ENCODE measurements around the gene GFM2. TPM values are rescaled to one million over a fixed set of nuclear protein-coding genes. Genes with fewer than 3 reads are reported as not detected.
"Not testable (repeated sequence)": the region's sequence is repeated elsewhere in the genome, so short reads cannot be mapped to it uniquely, and the experiment has no call there.

GFM2 gene
- 26.9 and 30.8 TPM in 2 replicates for total RNA-seq

GRCh38 chr5:74766849-74767578, at the start of gene GFM2, which contains the start of gene NSA2:
GFM2 (minus strand) TSS chr5:74767117; CDS start chr5:74763742, 3,375 bp downstream.
NSA2 (plus strand) TSS chr5:74767249; CDS start chr5:74767361, 112 bp downstream.
- intact Hi-C loops (cut with micrococcal nuclease): loop anchor here (1.0 to 10.0 kb wide), 20 partner anchors 82 to 1635 kb away; partner anchors contain the start of genes ANKRA2, ANKRD31, BTF3 and CERT1

DNA sequence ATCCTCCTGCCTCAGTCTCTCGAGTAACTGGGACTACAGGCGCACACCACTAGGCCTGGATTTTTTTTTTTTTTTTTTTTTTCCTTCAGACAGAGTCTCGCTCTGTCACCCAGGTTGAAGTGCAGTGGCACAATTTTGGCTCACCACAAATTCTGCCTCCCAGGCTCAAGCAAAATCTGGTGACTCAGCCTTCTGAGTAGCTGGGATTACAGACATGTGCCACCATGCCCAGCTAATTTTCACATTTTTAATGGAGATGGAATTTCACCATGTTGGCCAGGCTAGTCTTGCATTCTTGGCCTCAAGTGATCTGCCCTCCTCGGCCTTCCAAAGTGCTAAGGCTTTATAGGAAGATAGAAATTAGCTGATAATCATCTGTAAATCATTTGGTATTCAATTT, 44.0 kb upstream of the GFM2 start:
- intact Hi-C loops (cut with micrococcal nuclease): no loop called here

GRCh38 chr5:74801941-74802340, 35.0 kb upstream of the GFM2 start:
- intact Hi-C loops (cut with micrococcal nuclease): no loop called here

GRCh38 chr5:74801197-74801596, 34.3 kb upstream of the GFM2 start:
- intact Hi-C loops (cut with micrococcal nuclease): no loop called here

DNA sequence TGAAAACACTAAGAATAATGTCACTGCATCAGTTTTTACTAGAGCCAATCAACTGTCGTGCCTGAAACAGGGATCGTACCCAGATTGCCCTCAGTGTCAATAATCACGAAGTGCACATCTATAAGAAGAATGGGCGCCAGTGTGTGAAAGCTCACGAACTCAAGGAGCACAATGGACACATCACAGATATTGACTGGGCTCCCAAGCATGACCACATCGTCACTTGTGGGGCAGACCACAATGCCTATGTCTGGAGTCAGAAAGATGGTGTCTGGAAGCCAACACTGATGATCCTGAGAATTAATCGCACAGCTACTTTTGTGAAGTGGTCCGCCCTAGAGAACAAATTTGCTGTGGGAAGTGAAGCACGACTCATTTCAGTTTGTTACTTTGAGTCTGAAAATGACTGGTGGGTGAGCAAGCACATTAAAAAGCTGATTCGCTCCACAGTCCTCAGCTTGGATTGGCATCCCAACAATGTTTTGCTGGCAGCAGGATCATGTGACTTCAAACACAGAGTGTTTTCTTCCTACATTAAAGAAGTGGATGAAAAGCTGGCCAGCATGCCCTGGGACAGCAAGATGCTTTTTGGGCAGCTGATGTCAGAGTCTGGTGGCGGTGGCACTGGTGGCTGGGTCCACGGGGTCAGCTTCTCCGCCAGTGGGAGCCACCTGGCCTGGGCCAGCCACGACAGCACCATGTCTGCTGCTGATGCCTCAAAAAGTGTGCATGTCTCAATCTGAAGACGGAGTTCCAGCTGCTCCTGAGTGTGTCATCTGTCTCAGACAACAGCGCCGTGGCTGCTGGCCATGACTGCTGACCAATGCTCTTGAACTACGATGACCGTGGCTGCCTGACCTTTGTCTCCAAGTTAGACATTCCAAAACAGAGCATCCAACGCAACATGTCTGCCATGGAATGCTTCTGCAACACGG, 32.3 kb upstream of the GFM2 start:
- intact Hi-C loops (cut with micrococcal nuclease): no loop called here

GRCh38 chr5:74791669-74792068, 24.8 kb upstream of the GFM2 start:
- intact Hi-C loops (cut with micrococcal nuclease): not testable (repeated sequence)

- intact Hi-C loops (cut with micrococcal nuclease): no loop called here
Measured at GRCh38 chr5:74787424-74787823, 20.5 kb upstream of the GFM2 start.

- intact Hi-C loops (cut with micrococcal nuclease): no loop called here
Measured at GRCh38 chr5:74786851-74787250, 19.9 kb upstream of the GFM2 start.

DNA sequence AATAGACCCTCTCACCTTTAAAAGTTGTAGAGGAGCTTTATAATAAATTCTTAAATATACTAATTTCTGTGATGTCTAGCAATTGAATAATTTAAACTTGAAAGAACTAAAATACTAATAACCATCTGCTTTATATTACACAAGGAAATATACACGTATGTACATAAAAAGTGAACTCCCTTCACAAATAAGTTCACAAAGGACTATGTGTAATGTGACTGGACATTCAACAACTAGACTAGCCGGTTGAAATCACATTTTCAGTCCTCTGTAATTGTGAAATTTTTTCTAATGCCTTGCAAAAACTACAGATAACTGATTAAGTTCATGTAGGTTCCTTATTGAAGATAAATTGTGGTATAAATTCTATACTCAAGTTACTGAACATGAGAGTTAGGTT, 11.7 kb upstream of the GFM2 start:
- intact Hi-C loops (cut with micrococcal nuclease): no loop called here

GRCh38 chr5:74772359-74772758, 5.4 kb upstream of the GFM2 start:
- intact Hi-C loops (cut with micrococcal nuclease): no loop called here

- intact Hi-C loops (cut with micrococcal nuclease): loop anchor here (1.0 to 10.0 kb wide), 15 partner anchors 82 to 1635 kb away; partner anchors contain the start of genes ANKRA2, ANKRD31, BTF3 and CERT1
Measured at GRCh38 chr5:74767579-74767913, 629 bp upstream of the GFM2 start.

DNA sequence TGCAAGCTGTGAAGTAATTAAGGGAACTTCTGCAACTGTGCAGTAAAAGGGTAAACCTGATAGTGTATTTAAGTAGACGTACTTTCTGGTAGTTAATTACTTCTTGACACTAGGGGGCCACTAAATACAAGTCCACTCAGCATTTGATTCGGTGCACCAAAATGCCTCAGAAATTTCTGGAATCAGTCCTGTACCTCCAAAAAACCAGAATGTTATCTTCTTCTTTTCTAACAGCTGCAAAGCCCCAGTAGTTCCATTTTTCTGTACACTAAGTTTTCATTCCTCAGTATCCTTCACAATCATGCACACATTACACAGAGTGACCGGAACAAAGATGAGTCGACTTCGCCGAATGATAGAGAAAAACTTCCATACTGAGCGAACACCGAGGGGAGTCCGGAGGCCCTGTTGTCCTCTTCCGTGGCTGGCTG, 484 bp downstream of the GFM2 start:
- intact Hi-C loops (cut with micrococcal nuclease): loop anchor here (1.0 to 10.0 kb wide), 11 partner anchors 137 to 1636 kb away; partner anchors contain the start of genes BTF3 and IQGAP2

GRCh38 chr5:74765929-74766328, 988 bp downstream of the GFM2 start:
- intact Hi-C loops (cut with micrococcal nuclease): loop anchor here (1.0 to 10.0 kb wide), 11 partner anchors 137 to 1636 kb away; partner anchors contain the start of genes BTF3 and IQGAP2

DNA sequence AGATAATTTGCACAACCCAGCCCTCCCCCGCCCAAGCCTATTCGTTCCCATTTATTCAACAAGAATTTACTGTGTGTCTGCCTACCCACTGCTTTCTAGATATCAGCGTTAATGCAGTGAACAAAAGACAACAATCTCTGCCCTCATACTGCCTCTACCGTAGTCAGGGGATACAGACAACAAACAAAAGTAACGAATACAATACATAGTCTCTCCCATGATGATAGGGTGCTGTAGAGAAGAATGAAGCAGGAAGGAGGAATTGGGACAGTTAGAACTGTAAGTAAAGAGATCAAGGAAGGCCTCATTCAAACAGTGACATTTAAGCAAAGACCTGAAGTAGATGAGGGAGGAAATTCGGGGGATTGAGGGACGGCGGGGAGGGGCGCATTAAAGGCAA, 1.7 kb downstream of the GFM2 start:
- intact Hi-C loops (cut with micrococcal nuclease): loop anchor here (5.0 to 10.0 kb wide), 3 partner anchors 802 to 1637 kb away; partner anchors contain the start of gene IQGAP2

DNA sequence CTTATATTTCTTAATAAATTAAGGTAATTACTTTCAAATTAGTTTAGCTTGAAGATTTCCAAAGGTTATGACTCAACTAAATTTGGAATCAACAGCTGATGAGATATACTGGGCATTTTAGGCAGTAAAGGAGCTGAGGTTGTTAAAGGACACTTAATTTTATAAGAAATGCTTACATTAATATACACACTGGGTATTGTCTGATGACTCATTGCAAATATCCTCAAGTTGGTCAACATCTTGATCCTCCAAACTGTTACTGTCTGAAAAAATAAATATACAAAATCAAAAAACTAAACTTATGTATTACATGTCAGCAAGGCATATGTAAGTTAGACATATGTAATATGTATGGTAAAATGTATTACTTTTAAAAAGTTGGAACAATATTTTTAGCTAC, 3.4 kb downstream of the GFM2 start:
- intact Hi-C loops (cut with micrococcal nuclease): loop anchor here (10.0 kb wide), 1 partner anchor 921 kb away; no protein-coding TSS in a partner anchor

GRCh38 chr5:74762599-74762998, 4.3 kb downstream of the GFM2 start:
- intact Hi-C loops (cut with micrococcal nuclease): loop anchor here (10.0 kb wide), 1 partner anchor 922 kb away; no protein-coding TSS in a partner anchor

DNA sequence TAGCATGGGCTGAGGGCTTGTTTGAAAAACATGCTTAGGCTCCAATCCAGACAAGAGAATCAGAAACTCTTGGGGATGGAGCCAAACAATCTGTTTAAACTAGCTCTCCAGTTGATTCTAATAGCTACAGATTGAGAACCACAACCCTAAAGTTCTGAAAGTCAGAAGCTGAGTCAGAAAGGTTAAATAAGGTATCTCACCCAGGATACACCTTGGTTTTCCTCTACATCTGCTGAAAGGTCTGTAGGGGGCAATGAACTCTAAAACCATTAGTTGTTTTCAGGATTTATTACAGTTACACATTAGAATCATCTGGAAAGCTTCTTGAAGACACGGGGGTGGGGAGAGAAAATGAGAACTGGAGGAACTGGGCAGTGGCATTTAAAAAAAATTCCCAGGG, 5.7 kb downstream of the GFM2 start:
- intact Hi-C loops (cut with micrococcal nuclease): loop anchor here (10.0 kb wide), 1 partner anchor 924 kb away; no protein-coding TSS in a partner anchor

DNA sequence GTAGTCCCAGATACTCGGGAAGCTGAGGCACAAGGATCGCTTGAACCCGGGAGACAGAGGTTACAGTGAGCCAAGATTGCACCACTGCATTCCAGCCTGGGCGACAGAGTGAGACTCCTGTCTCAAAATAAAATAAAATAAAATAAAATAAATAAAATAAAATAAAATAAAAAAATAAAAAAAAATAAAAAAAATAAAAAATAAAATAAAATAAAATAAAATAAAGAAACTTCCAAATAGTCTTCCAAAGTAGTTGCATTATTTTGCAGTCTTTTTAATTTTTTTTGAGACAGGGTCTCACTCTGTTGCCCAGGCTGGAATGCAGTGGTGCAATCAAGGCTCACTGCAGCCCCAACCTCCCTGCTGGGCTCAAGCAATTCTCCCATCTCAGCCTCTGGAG, 18.2 kb downstream of the GFM2 start:
- intact Hi-C loops (cut with micrococcal nuclease): not testable (repeated sequence)

DNA sequence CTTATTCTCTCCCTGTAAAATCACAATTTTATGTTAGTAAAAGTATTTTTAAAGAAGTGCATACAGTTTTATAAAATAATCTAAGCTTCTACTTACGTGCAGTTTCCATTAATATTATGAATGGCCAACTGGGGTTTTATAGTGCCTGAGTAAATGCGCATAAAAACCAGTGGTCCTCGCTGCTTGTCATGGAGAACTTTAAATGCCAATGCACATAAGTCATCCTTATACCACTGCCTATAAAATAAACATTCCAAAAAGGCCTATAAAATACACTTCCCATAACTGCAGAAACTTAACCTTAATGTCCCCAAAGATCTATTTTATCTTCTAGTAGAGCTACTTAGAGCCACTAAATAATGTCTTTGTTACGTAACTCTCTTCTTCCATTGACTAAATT, 28.5 kb downstream of the GFM2 start:
- intact Hi-C loops (cut with micrococcal nuclease): no loop called here

- intact Hi-C loops (cut with micrococcal nuclease): no loop called here
Measured at GRCh38 chr5:74736759-74737158, 30.2 kb downstream of the GFM2 start.

DNA sequence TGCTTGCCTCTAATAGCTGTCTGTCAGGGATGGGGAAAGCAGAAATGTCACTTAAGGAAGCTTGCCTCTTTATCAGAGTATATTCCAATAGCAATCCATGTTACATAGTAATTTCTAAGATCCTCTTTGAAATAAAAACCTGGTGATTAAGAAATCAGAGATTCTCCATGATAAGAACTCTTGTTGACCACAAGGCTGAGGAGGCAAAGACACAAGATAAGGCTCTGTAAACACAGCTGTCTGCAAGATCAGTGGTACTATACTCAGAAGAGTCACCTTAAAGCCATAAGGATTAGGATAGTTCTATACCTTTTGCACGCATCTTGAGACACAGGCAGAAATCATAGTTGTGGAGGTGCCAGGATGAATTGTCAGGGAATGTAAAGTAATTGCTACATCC, 41.6 kb downstream of the GFM2 start:
- intact Hi-C loops (cut with micrococcal nuclease): no loop called here

DNA sequence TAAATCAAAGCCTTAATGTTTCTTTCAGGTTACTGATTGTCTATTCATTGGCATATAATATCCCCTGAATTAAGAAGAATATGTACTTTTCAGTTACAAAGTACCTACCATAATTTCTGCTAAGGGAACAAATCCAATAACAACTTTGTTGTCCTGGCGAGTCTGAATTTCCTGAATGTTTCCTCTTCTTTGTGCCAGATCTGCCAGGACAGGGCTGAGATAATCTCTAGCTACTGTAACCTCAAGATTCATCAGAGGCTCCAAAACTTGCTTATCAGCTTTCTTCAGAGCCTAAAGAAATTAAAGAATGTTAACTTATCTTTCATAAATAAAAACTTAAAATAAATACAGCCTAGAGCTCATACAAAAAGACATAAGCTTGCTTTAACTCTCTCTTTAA, 44.6 kb downstream of the GFM2 start:
- intact Hi-C loops (cut with micrococcal nuclease): no loop called here
